Astrocyte of the cerebellum (primary cell): Measurements from ENCODE around the gene KXD1.
A peak's percentile ranks its signal among the peaks of the same experiment; 100 is the strongest.
"Not testable (repeated sequence)": the region's sequence is repeated elsewhere in the genome, so short reads cannot be mapped to it uniquely, and the experiment has no call there.

Experiments
- DNase-seq: peaks from one replicate; pipeline ENCODE4 v3.0.0-alpha.2; 2011; ENCODE audit warnings: low read depth
- H3K4me3 ChIP-seq: 2 replicates; pipeline ENCODE4 v1.5.1; 2011; ENCODE audit warnings: mild to moderate bottlenecking, low read depth, low read length, moderate library complexity
- in situ Hi-C: cut with HindIII; loops from 2 replicates; pipeline ENCODE4 v1.10.0; 2017; ENCODE audit warnings: low sequenced_read_pairs
- TF ChIP-seq, protein P1 (sequence below): IDR thresholded peaks from 2 replicates; pipeline ENCODE4 v1.5.1; 2012; ENCODE audit warnings: low read length, low read depth, moderate library complexity, mild to moderate bottlenecking; ENCODE audit errors: missing control alignments

Gene KXD1

GRCh38 chr19:18517606-18518005 is 40.1 kb upstream of the KXD1 start:
- in situ Hi-C loops = no loop called here
- DNase-seq = no peak
- TF ChIP-seq, protein P1, sequence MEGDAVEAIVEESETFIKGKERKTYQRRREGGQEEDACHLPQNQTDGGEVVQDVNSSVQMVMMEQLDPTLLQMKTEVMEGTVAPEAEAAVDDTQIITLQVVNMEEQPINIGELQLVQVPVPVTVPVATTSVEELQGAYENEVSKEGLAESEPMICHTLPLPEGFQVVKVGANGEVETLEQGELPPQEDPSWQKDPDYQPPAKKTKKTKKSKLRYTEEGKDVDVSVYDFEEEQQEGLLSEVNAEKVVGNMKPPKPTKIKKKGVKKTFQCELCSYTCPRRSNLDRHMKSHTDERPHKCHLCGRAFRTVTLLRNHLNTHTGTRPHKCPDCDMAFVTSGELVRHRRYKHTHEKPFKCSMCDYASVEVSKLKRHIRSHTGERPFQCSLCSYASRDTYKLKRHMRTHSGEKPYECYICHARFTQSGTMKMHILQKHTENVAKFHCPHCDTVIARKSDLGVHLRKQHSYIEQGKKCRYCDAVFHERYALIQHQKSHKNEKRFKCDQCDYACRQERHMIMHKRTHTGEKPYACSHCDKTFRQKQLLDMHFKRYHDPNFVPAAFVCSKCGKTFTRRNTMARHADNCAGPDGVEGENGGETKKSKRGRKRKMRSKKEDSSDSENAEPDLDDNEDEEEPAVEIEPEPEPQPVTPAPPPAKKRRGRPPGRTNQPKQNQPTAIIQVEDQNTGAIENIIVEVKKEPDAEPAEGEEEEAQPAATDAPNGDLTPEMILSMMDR = no peak
- H3K4me3 ChIP-seq = no peak overlapping the region

- no peak for DNase-seq
- no peak overlapping the region for H3K4me3 ChIP-seq
- in situ Hi-C loops = no loop called here
- TF ChIP-seq, protein P1 = no peak
Observed at GRCh38 chr19:18518639-18519038, 39.0 kb upstream of the KXD1 start.

DNA sequence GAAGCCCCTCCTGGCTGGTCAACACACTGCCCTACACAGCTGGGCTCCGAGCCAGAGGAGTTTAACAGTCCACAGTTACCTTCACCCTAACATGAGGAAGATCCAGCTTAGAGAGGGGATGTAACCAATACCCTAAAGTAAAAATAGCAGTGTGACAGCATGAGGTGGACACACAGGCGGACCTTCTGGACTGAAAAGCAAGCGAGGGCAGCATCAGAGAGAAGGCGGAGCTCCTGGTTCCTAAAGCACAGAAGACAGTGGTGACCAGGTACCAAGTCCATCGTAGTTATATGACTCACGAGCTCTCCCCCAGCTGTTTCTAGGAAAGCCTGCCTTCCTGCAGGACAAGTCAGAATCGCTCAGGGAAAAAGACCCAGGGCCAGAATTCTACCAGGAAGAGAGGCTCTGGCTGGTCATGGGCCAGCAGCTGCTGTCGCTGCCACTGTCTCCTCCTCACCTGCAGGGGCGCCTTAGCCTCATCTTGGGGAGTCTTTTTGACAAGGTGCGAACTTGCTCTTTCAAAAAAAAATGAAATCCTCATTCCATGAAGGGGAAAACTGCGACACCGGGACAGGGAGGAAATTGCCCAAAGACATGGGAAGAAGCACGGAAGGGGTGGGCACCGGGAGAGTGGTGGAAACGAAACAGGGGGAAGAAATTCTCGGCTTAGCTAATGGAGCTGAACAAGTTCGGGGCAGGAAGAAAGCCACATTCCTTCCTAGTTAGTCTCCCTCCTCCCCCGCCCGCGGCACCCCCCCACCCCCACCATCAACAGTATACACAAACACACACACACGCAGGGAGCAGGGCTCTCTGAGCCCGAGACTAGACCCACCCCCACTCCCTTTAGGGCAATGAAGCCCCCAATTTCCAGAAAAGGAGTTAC is 37.5 kb upstream of the KXD1 start:
- TF ChIP-seq, protein P1 = peak; percentile 74
- DNase-seq = peak; percentile 29
- in situ Hi-C loops = no loop called here
- peak overlapping the region; percentile 95 for H3K4me3 ChIP-seq

DNA sequence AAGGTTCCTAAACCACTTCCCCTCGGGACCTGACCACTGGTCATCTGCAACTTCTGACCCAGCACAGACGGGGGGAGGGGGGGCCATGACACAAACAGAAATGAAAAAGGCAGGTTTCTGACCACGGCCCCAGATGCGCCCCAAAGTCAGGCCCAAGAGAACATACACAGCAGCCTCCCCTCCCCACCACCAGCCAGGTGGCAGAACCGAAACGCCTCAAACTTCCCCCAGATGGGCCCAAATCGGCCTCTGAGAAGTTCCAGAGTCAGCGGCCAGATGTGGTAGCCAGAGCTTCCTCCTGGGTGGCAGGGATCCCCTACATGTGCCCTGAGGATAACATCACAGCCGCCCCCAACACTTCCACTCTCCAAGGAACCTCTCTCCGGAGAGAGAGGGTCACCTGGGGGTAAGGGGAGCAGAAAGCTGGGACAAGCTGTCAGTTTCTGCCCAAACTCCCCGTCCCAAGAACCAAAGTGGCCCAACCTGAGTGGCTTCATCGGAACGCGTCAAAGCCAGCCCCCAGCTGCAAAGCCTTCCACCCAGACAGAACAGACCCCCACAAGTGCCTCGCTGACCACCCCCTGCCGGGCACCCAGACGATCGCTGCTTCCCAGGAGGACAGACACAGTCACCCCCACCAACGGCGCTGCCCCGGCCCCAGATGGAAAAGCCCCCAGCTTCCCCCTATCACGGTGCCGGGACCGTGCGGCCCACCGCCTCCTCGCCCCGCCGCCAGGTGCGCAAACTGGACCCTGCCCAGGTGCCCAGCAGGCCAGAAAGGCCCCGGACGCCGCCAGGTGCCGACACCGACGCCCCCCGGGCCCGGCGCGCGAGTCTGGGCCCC is 36.6 kb upstream of the KXD1 start:
- no peak for DNase-seq
- H3K4me3 ChIP-seq = peak overlapping the region; percentile 95
- in situ Hi-C loops = no loop called here
- TF ChIP-seq, protein P1 = no peak

DNA sequence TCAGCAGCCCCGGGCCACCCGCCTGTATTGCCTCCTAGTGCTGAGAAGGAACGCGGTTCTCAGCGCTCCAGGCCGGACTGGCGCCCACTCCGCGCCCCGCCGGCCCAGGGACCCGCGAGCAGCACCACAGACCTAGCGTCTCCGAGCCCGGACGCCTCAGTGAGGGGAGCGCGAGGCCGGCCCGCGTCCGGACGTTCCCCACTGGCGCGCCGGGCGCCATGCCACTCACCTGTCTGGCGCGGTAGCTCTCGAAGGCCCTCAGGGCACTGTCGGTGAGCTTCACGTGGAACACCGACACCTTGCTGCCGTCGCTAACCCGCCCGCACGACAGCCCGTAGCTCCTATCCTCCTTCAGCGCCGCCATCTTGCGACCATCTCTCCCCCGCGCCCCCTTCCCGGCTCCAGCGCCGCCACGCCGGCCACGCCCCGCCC is 36.0 kb upstream of the KXD1 start, which contains the start of gene ELL:
ELL (minus strand) TSS at position 379 of the 432 bp plus-strand sequence; CDS start at position 364, 15 bp downstream.
- DNase-seq = no peak
- peak within 1 kb of the TSS; percentile 95 for H3K4me3 ChIP-seq
- in situ Hi-C loops = no loop called here
- TF ChIP-seq, protein P1 = no peak

GRCh38 chr19:18522124-18522861 is 35.4 kb upstream of the KXD1 start:
- TF ChIP-seq, protein P1 = peak; percentile 12
- H3K4me3 ChIP-seq = peak overlapping the region; percentile 95
- in situ Hi-C loops = no loop called here
- DNase-seq = peak; percentile 100

GRCh38 chr19:18522862-18523440 is 34.7 kb upstream of the KXD1 start:
- DNase-seq, in situ Hi-C loops, H3K4me3 ChIP-seq: not testable (repeated sequence)
